Activated T-helper 17 cell treated with anti-CD3 and anti-CD28 coated beads, Interleukin-2, amount 50 U/mL, for 72 hours (primary cell): Measurements from ENCODE around the gene PLEKHG4. TPM values are rescaled to one million over a fixed set of nuclear protein-coding genes. Genes with fewer than 3 reads are reported as not detected.

Source experiments
- ATAC-seq: fragments of 150-1000 bp; cut with Tn5 transposase; replicated peaks from 2 replicates; pipeline ENCODE4 v1.10.0; 2021; ENCODE audit warnings: mild to moderate bottlenecking, moderate library complexity
- H3K27ac Mint-ChIP-seq: one replicate; pipeline ENCODE4 v1.8.0; 2022; ENCODE audit warnings: mixed read lengths
- H3K27me3 Mint-ChIP-seq: one replicate; pipeline ENCODE4 v1.8.0; 2022; ENCODE audit warnings: mixed read lengths
- H3K36me3 Mint-ChIP-seq: one replicate; pipeline ENCODE4 v1.8.0; 2022; ENCODE audit warnings: low read depth, mild to moderate bottlenecking, mixed read lengths
- H3K4me1 Mint-ChIP-seq: one replicate; pipeline ENCODE4 v1.8.0; 2022; ENCODE audit warnings: mixed read lengths
- H3K4me3 Mint-ChIP-seq: one replicate; pipeline ENCODE4 v1.8.0; 2022; ENCODE audit warnings: mild to moderate bottlenecking, mixed read lengths
- H3K9me3 Mint-ChIP-seq: one replicate; pipeline ENCODE4 v1.8.0; 2022; ENCODE audit warnings: mixed read lengths
- total RNA-seq, 2 donors: library from RNA; stranded (reverse); gene quantifications; one replicate each; pipeline ENCODE4 v1.2.3, GENCODE V29; 2022

PLEKHG4 gene, protein sequence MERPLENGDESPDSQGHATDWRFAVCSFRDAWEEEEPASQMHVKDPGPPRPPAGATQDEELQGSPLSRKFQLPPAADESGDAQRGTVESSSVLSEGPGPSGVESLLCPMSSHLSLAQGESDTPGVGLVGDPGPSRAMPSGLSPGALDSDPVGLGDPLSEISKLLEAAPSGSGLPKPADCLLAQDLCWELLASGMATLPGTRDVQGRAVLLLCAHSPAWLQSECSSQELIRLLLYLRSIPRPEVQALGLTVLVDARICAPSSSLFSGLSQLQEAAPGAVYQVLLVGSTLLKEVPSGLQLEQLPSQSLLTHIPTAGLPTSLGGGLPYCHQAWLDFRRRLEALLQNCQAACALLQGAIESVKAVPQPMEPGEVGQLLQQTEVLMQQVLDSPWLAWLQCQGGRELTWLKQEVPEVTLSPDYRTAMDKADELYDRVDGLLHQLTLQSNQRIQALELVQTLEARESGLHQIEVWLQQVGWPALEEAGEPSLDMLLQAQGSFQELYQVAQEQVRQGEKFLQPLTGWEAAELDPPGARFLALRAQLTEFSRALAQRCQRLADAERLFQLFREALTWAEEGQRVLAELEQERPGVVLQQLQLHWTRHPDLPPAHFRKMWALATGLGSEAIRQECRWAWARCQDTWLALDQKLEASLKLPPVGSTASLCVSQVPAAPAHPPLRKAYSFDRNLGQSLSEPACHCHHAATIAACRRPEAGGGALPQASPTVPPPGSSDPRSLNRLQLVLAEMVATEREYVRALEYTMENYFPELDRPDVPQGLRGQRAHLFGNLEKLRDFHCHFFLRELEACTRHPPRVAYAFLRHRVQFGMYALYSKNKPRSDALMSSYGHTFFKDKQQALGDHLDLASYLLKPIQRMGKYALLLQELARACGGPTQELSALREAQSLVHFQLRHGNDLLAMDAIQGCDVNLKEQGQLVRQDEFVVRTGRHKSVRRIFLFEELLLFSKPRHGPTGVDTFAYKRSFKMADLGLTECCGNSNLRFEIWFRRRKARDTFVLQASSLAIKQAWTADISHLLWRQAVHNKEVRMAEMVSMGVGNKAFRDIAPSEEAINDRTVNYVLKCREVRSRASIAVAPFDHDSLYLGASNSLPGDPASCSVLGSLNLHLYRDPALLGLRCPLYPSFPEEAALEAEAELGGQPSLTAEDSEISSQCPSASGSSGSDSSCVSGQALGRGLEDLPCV
- total RNA-seq, result 10 to 100 TPM in 1 of 2 donors, 1 to 10 TPM in 1; 6.4 to 29.0 TPM

DNA sequence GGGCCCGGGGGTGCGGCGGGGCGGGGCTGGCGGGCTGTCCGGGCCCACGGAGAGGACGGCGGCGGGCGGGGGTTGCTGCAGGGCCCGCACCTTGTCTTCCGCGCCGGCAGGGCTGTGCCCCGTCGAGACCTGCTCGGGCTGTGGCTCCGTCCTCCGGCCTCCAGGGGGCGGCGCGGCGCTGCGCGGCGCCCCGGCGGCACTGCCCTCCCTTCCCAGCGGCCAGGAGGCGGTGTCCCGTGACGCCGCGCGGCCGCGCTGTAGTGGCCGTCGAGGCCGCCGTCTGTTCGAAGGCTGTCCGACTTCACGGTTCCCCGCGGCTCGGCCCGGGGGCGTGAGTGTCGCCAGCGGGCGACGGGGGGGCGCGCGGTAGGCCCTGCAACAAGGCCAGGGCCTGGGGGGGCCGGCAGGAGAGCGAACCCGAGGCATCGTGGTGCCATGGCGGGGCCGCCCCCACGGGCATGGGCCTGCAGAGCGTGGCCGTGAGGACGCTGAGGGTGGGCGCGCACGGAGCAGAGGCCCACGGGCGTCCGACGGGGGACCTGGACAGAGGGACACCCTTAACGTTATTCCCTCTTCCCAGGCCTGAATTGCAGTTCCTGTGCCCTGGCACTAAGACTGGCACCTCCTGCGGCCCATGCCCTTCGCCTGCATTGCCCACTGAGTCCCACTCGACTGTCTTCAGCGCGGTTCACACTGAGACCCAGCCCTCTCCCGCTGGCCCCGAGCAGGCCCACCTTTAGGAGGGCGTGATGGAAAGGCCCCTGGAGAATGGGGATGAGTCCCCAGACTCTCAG lies at the start of gene PLEKHG4:
Gene PLEKHG4 (plus strand): TSS at position 237 of the 794 bp plus-strand sequence. CDS start 513 bp downstream, at position 750.
- H3K27ac Mint-ChIP-seq, result peak within 1 kb of the TSS; percentile 94
- no peaks in the 10 kb centered on the region for H3K27me3 Mint-ChIP-seq
- peaks cover 28% of the 10 kb centered on the region for H3K36me3 Mint-ChIP-seq

DNA sequence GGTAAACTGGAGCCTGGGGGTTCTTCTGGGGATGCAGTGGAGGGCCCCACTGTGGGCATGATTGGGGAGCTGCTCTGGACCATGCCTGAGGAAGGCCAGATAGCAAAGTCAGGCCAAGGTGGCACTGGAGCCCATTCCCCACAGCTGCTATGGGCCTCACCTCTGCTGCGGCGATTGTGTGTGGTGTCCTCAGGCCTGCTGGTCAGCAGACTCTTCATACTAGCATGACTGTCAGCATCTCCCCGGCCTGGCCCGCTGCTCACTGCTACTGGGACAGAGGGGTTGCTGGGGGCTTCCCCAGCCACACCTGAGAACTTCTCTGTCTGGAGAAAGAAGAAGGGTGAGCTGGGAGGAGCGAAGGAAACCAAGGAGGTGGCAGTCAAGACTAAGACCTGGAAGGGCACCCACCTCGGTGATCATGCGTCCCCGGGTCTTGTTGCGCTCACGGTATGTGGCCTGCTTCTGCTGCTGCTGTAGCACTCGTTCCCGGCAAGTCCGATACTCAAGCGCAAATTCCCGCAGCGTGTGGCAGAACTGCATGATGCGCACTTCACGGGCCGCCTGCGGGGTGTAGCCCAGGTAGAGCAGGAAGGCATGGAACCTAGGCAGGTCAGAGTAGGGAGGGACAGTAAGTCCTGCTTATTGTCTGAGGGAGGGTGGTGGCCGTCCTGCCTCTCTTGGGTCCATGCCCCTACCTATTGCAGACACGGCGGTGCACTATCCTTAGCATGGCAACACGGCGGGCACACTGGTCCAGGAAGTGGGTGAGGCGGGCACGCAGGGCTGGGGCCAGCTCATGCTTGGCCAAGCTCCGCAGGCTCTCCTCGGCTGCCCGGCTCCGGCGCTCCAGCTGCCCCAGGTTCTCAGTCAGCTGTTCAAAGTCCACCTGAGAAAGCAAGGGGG lies 49.2 kb upstream of the PLEKHG4 start:
- Mint-ChIP-seq H3K4me1 (peaks cover 21% of the 10 kb centered on the region), H3K27ac (no peak overlapping the region), H3K36me3 (peaks cover 81% of the 10 kb centered on the region), H3K9me3 (no peaks in the 10 kb centered on the region), H3K27me3 (no peaks in the 10 kb centered on the region), H3K4me3 (no peak overlapping the region)
- ATAC-seq, result no peak

More for the DNA sequence above, at the start of gene PLEKHG4:
- peaks cover 11% of the 10 kb centered on the region for H3K4me1 Mint-ChIP-seq
- peak; percentile 90 for ATAC-seq
- no peaks in the 10 kb centered on the region for H3K9me3 Mint-ChIP-seq
- H3K4me3 Mint-ChIP-seq, result peak within 1 kb of the TSS; percentile 89

DNA sequence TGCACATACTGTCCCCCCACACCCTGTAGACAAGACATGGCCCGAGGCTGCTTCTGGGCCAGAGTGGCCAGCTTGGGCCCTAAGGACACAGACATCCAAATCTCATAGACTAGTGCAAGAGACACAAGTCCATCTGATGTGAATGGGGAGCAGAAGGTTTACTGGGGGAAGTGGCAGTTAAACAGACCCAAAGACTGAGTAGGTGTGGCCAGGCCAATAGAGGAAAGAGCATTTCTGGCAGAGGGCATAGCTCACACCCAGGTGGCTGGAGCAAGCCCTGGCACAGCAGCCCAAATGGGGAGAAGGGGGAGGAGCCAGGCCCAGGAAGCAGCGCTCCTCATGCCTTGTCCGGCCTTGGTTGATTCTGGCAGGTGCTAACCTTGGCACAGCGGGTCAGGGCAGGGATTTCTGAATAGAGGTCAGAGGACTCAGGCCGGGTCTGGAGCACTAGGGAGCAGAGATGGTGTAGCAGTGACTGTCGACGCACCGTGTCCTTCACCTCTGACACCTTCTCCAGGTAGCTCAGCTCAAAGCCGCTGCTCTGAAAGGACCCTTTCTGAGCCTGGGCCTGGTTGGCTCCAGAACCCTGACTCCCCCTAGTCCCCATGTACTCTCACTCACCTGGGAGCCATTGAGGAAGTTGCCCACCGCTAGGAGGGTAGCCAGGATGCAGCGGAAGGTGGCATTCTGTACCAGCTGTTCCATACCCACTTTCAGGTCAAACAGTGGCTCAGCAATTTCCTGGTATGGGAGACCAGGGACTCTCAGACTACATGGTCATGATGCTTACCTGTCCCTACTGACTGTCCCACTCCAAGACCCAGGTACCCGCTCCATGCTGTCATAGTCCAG lies 48.3 kb upstream of the PLEKHG4 start:
- Mint-ChIP-seq H3K27ac (no peak overlapping the region), H3K36me3 (peaks cover 90% of the 10 kb centered on the region), H3K4me1 (peaks cover 14% of the 10 kb centered on the region), H3K9me3 (no peaks in the 10 kb centered on the region), H3K4me3 (no peak overlapping the region), H3K27me3 (no peaks in the 10 kb centered on the region)
- no peak for ATAC-seq

DNA sequence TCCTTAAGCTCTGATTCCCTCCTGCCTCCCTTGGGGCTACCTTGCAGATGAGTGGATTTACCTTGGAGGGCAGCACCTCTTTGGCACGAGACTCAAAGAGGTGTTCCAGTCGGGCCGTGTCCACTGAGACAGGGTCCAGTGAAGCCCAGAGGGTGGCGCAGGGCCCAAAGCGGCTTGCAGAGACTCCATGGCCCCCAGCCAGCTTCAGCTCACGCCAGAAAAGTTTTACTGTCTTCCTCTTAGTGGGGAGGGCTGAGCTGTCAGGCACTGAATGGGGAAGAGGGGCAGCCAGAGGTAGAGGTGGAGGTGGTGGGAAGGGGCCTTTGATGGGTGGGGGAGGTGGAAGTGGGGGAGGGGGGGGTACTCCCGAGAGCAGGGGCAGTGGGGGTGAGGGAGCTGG lies 45.7 kb upstream of the PLEKHG4 start:
- H3K27me3 Mint-ChIP-seq, result no peaks in the 10 kb centered on the region
- peaks cover 7% of the 10 kb centered on the region for H3K4me1 Mint-ChIP-seq
- no peak overlapping the region for H3K4me3 Mint-ChIP-seq
- peaks cover 97% of the 10 kb centered on the region for H3K36me3 Mint-ChIP-seq
- H3K27ac Mint-ChIP-seq, result no peak overlapping the region
- H3K9me3 Mint-ChIP-seq, result no peaks in the 10 kb centered on the region
- ATAC-seq, result no peak

DNA sequence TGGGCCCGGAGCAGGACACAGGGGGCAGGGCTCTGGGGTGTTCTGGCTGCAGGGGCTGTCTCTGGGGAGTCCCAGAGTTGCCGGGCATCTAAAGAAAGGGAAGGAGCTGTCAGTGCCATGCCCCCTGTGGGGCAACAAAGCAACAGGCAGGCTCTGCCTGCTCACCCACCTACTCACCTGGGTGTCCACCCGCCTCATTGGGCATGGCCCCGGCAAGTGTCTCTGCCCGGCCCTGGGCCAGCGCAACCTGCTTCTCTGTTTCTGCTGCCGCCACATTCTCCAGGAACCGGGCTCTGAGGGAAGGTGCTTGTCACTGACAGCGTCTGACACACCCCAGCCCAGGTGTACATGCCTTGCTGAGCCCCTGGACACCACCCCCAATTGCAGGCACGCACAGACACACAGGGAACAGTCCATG lies 45.1 kb upstream of the PLEKHG4 start:
- Mint-ChIP-seq H3K4me1 (peaks cover 7% of the 10 kb centered on the region), H3K4me3 (no peak overlapping the region), H3K27ac (no peak overlapping the region), H3K36me3 (peaks cover 97% of the 10 kb centered on the region), H3K27me3 (no peaks in the 10 kb centered on the region), H3K9me3 (no peaks in the 10 kb centered on the region)
- ATAC-seq, result no peak

DNA sequence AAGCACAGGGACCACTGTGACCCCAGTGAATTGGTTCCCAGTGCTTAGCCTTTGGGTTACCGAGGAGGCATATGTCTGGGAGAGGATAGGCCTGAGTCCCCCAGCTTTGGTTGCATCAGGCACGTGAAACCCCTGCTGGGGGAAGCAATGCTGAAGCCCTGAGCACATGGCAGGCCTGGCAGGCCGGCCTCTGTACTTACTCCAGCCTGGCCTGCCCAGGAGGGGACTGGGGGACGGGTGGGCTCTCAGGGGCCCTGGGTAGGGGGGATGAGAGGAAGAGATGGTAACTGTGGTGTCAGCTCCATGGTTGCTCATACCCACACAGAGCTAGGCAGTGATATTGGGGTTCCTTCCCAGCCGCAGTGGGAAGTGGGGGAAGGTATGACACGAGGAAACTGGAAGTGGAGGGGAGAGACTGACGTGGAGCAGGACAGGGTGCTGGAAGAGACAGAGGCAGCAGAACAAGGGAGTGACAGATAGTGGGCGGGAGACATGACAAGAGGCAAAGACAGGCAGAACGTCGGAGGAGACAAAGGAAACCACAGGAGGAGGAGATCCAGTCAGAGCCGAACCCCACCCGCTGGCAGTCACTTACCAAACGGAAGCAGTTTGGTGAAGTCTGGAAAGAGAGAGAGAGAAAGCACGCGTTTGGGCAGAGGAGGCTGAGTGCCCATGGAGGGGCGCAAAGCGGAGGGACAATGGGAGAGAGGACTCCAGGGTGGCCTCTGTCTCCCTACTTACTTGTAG lies 43.3 kb upstream of the PLEKHG4 start:
- Mint-ChIP-seq H3K27ac (peak overlapping the region; percentile 58), H3K9me3 (no peaks in the 10 kb centered on the region), H3K4me1 (peaks cover 7% of the 10 kb centered on the region), H3K27me3 (no peaks in the 10 kb centered on the region), H3K4me3 (peak overlapping the region; percentile 65), H3K36me3 (peaks cover 96% of the 10 kb centered on the region)
- ATAC-seq, result peak; percentile 76

DNA sequence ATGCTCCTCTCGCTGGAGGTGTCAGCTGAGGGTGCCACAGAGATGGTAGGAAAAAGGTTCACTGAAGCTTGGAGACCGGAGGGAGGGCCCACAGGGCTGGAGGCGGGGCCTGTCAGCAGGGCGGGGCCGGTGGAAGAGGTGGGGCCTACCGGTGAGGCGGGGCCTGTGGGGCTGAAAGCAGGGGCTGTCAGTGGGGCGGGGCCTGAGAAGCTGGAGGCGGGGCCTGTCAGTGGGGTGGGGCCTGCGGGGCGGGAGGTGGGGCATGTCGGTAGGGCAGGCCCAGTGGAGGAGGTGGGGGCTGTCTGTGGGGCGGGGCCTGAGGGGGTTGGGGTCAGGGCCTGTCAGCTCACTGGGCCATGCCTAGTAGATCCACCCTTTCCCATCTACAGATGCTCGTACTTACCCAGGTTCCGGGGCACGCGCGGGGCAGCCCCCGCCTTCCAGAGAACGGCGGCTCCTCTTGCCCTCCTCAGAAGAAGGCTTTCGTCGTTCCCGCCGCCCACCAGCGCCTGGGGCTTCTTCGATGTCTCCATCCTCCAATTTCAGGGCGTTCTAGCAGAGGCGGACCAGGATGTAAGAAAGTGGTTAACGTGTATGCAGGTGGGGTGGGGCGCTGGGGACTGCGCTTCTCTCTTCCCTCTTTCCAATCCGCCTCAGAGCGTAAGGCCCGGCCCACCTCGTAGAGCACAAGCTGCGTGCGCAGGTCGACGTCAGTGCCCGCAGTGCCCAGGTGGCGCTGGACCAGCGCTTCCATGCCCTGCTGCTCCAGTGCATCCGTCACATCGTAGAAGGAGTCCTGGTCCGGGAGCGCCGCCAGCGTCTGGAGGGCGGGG lies 42.6 kb upstream of the PLEKHG4 start:
- Mint-ChIP-seq H3K4me3 (peak overlapping the region; percentile 65), H3K9me3 (no peaks in the 10 kb centered on the region)

DNA sequence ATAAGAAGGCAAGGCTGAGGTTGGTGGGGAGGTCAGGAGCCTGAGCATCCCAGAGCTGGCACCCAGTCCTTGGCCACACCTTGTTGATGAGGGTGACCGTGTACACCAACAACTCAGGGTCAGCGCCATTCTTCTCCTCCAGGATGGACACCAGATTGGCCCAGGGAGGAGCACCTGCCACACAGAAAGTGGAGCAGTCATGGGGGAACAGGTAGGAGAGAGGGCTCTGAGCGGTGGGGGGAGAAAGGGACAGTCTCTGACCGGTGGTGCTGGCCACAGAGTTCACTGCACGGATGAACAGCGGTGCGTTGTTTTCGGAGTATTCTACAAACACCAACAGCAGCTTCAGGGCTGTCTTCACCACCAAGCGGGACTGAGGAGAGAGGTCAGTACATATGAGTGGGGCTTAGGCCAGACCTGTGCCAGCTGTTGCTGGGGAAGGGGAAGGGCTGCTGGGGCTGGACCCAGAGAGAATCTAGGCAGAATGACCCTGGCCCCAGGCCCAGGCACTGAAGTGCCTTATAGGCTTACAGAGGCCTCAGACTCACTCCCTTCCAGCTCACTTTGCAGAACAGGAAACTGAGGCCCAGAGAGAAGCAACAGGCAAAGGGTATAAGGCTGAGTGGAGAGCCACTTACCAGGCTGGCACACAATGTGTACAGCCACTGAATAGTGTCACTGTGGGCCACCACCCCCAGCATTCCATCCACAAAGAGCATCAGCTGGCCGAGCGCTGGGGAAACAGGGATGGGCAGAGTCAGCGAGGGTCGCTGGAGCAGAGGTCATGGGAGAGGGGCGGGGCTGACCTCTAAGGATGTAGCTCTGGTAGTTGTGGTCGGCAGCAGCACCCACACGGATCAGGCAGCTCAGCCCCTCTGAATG lies 41.7 kb upstream of the PLEKHG4 start:
- H3K27ac Mint-ChIP-seq, result peak overlapping the region; percentile 56
- peak overlapping the region; percentile 42 for H3K4me3 Mint-ChIP-seq
- peaks cover 94% of the 10 kb centered on the region for H3K36me3 Mint-ChIP-seq
- H3K4me1 Mint-ChIP-seq, result peaks cover 17% of the 10 kb centered on the region
- H3K9me3 Mint-ChIP-seq, result no peaks in the 10 kb centered on the region
- no peaks in the 10 kb centered on the region for H3K27me3 Mint-ChIP-seq
- no peak for ATAC-seq

More for the DNA sequence above, 42.6 kb upstream of the PLEKHG4 start:
- Mint-ChIP-seq H3K27ac (peak overlapping the region; percentile 58), H3K27me3 (no peaks in the 10 kb centered on the region), H3K4me1 (peaks cover 14% of the 10 kb centered on the region), H3K36me3 (peaks cover 97% of the 10 kb centered on the region)
- peak; percentile 89 for ATAC-seq

DNA sequence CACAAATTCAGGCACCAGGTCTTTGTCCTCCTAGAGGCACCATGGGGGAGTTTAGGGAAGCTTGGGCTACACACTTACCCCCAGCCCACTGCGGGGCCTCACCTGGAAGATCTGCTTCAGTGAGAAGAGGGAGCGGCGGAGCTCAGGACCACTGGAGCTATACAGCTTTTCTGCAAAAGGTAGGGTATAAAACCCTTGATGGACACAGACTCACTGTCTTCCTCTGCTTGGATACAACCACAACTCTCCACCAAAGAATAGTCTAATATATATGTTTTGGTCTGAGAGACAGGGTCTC lies 41.1 kb upstream of the PLEKHG4 start:
- Mint-ChIP-seq H3K9me3 (no peaks in the 10 kb centered on the region), H3K4me3 (no peak overlapping the region), H3K4me1 (peaks cover 19% of the 10 kb centered on the region), H3K27ac (peak overlapping the region; percentile 56), H3K27me3 (no peaks in the 10 kb centered on the region), H3K36me3 (peaks cover 91% of the 10 kb centered on the region)
- ATAC-seq, result no peak

DNA sequence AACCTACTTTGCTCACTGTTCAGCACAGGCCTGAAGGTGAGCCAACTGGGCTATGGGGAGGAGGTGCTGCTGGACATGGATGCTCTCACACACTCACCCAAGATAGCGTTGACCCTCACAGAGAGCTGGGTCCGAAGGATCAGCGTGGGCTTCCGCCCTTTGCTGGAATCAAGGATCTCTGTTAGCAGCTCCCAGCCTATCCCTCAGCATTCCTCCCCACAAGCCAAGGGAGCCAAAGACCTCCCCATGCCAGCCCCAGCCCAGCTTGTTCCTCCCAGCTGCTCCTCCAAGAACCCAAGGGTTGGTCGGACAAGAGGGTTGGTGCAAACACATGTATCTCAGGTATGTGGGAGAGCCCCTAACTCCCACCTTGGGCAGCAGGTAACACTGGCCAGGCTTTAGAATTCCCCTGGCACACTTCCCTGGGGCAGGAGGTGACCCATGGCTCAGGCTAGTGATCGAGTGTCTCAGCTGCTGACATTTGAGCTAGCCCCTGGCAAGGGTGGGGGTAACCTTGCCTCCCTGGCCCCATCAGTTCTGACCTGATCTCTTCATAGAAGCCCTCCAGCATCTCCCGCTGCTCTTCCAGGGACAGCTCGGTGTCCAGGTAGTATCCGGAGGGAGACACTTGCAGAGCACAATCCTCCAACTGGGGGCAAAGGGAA lies 40.4 kb upstream of the PLEKHG4 start:
- Mint-ChIP-seq H3K9me3 (no peaks in the 10 kb centered on the region), H3K36me3 (peaks cover 83% of the 10 kb centered on the region), H3K4me3 (no peak overlapping the region), H3K27ac (peak overlapping the region; percentile 8), H3K4me1 (peaks cover 19% of the 10 kb centered on the region), H3K27me3 (no peaks in the 10 kb centered on the region)
- no peak for ATAC-seq
